NCI-H82 treated with DMSO at 0.1 percent for 48 hours (cell line): ENCODE results near the gene VAV1.
"Not testable (repeated sequence)": the region's sequence is repeated elsewhere in the genome, so short reads cannot be mapped to it uniquely, and the experiment has no call there.

Source experiments
- DNase-seq: peaks from one replicate; lab custom pipeline; 2025; ENCODE audit not compliant: unreplicated experiment; lab: John Stamatoyannopoulos, UW

VAV1 gene

DNA sequence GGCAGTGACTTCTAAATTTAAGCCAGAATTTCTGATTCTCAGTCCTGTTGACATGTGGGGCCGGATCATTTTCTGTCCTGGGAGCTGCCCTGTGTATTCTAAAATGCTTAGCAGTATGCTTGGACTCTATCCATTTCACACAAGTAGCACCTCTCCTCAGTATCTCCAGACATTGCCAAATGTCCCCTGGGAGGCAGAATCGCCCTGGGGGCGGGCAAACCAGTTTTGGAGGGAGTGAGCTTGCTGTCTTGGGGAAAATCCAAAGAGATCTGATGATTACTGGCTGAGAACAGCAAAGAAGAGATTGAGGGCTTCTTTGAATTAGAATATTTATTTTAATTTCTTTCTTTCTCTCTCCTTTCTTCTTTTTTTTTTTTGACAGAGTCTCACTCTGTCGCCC, 16.4 kb downstream of the VAV1 start:
- DNase-seq, result no peak

GRCh38 chr19:6790194-6791128, 18.0 kb downstream of the VAV1 start:
- DNase-seq, result no peak

GRCh38 chr19:6791237-6791636, 18.7 kb downstream of the VAV1 start:
- DNase-seq, result no peak

DNA sequence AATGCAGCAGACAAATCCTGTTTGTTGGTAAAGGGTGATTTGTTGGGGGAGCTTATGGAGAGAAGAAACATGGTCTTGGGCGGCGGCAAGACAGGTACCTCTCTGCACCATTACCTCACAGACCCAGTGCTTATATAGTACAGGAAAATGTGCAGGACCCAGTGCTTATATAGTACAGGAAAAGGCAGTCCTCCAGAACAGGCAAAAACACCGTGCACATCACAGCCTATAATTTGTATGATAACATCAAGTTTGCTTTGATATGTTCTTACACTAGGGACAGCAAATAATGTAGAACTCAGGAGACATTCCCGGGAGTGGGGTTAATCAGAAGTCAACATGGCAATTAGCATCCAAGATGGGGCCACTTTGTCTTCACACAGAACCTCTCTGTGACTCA, 20.9 kb downstream of the VAV1 start:
- DNase-seq, result no peak

- DNase-seq, result no peak
These were observed 21.5 kb downstream of the VAV1 start for GRCh38 chr19:6793973-6794372.

GRCh38 chr19:6794686-6795431, 22.4 kb downstream of the VAV1 start:
- DNase-seq, result no peak

GRCh38 chr19:6796278-6796677, 23.8 kb downstream of the VAV1 start:
- no peak for DNase-seq

DNA sequence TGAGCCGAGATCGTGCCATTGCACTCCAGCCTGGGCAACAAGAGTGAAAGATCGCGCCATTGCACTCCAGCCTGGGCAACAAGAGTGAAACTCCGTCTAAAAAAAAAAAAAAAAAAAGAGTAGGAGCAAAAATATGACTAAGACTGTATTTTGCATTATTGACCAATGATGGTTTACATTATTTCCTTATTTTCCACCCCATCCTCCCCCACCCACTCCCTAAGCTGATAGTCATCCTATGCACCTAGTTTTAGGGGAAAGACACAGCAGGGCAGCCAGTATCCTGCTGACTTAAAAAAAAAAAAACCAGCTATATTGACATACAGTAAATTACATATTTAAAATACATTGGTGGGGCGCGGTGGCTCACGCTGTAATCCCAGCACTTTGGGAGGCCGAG, 25.1 kb downstream of the VAV1 start:
- DNase-seq, result no peak

DNA sequence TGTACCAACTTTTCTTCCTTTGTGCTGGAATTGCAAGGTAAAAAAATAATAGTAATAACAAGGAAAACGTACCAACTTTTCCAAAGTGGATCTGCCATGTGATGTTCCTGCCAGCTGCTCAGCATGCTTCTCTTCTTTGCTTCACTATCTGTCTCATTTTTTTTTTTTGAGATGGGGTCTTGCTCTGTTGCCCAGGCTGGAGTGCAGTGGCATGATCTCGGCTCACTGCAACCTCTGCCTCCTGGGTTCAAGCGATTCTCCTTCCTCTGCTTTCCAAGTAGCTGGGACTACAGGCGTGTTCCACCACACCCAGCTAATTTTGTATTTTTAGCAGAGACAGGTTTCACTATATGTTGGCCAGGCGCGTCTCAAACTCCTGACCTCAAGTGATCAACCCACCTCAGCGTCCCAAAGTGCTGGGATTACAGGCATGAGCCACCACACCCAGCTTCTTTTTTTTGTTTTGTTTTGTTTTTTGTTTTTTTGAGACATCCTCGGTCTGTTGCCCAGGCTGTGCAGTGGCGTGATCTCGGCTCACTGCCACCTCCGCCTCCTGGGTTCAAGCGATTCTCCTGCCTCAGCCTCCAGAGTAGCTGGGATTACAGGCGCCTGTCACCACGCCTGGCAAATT, 27.8 kb downstream of the VAV1 start:
- DNase-seq, result not testable (repeated sequence)

DNA sequence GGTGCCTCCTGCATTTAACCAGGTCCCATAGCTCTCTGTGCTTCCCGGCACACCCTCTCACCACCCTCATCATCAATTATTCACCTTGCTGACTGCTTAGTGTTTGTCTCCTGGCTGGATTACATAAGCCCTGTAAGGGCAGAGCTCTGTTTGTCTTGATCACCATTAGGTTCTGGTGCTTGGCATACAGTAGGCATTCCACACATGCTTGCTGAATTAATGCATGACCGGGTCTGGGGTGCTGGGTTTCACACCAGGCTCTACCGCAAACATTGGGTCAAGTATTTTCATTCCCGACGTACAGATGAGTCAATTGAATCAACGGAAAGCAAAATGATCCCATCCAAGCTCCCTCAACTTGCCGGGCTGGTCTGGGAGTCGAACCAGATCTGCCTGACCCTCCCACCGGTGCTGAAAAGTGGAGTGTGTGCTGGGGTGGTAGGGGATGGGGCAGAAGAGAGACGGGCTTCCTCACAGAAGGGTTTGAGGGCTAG, 28.5 kb downstream of the VAV1 start:
- no peak for DNase-seq

DNA sequence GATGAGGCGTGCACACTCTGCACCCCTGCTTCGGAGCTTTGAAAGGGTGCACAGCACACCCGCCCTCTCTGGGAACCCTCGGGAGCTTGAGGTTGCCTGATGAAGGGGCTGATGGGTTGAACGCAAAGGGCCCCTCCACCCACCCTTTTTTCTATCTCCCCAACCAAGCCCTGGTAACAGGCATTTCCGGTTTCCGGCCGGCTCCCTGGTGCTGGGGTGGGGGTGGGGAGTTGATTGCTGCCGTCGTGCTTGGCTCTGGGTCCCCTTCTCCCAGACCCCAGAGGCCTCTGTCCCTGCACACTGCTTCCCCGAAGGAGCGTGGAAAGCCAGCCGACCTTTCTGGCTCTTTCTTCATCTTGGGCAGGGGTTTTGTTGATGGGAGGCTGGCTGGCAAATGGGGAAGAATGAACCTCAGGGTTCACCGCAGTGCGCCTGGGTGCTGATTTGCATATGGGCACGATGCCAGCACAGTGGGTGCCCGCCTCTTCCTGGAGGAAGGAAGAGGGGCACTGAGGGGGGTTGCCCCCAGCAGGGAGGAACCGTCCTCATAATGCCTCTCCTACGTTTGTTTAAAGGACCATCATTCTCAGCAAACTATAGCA, 29.1 kb downstream of the VAV1 start:
- DNase-seq, result no peak

GRCh38 chr19:6802336-6803035, 30.0 kb downstream of the VAV1 start:
- DNase-seq, result no peak

GRCh38 chr19:6803036-6803404, 30.5 kb downstream of the VAV1 start:
- no peak for DNase-seq

GRCh38 chr19:6806488-6806887, 34.0 kb downstream of the VAV1 start:
- DNase-seq, result no peak

- no peak for DNase-seq
These were observed 34.8 kb downstream of the VAV1 start for GRCh38 chr19:6807291-6807690.

- DNase-seq, result no peak
These were observed 36.0 kb downstream of the VAV1 start for GRCh38 chr19:6808494-6808893.

DNA sequence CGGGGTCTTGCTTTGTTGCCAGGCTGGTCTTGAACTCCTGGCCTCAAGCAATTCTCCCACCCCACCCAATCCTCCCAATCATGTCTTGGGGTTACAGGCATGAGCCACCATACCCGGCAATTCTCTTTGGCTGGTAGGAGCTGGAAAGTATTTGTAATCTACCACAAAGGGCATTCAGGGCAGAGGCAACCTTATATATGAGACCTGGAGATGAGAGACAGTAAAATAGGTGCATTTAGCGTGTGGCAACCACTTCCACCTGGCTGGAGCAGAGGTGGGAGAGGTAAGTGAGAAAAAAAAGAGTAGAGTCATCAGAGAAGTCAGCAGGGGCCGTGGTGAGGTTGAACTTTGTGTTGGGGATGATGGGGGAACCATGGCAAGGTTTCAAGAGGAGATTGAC, 36.8 kb downstream of the VAV1 start:
- no peak for DNase-seq

GRCh38 chr19:6811378-6811777, 38.9 kb downstream of the VAV1 start:
- DNase-seq, result no peak

DNA sequence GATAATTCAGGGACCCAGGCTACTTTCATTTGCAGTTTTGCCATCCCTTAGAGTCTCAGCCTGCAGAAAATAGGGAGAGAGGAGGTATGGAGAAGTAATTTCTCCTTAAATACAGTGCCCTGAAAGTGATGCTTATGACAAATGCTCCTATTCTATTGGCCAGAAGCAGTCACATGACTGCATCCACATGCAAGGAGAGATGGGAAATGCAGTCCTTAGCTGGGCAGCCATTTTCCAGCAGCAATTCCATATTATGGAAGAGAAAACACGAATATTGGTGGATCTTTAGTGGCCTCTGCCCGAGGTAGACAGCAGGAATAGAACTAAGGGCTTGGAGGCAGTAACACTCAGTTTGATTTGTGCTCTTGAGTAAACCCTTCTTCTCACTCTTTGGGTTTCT, 39.4 kb downstream of the VAV1 start:
- peak; percentile 1 for DNase-seq

DNA sequence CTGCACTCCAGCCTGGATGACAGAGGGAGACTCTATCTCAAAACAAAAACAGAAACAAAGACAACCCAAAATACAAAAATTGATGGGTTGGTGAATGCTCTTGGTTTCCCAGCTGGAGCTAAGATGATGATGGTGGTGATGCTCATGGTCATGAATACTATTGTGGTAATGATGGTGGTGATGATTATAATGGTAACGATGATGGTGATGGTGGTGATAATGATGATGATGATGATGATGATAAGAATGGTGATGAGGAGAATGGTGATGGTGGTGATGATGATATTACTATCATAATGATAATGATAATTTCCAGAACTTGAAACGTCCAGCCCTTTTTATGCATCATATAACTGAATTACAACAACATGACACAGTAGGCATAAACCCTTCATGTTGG, 40.1 kb downstream of the VAV1 start:
- DNase-seq, result no peak

DNA sequence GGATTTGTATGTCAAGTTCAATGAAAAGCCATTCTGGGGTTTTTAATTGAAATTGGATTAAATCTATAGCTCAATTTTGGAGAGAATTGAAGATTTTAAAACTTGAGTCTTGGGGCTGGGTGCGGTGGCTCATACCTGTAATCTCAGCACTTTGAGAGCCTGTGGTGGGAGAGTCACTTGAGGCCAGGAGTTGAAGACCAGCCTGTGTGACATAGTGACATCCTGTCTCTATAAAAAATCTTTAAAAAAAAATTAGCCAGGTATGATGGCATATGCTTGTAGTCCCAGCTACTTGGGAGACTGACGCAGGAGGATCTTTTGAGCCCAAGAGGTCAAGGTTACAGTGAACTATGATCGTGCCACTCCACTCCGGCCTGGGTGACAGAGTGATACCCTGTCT, 41.2 kb downstream of the VAV1 start:
- DNase-seq, result no peak
